OCI-LY3 (cell line): ENCODE data around the gene IQGAP1.

Source experiments
- CTCF ChIP-seq: fragments of 200-600, 300-600 bp; sonication (generic); IDR thresholded peaks from 2 replicates; pipeline ENCODE4 v1.5.1; 2014; ENCODE audit warnings: antibody characterized with exemption, low read length, low read depth
- EZH2phosphoT487 ChIP-seq: fragments of 200-600 bp; shearing (Covaris generic); IDR thresholded peaks from 2 replicates; pipeline ENCODE4 v1.6.1; 2018; ENCODE audit warnings: antibody characterized with exemption, mixed run types, low read depth

DNA sequence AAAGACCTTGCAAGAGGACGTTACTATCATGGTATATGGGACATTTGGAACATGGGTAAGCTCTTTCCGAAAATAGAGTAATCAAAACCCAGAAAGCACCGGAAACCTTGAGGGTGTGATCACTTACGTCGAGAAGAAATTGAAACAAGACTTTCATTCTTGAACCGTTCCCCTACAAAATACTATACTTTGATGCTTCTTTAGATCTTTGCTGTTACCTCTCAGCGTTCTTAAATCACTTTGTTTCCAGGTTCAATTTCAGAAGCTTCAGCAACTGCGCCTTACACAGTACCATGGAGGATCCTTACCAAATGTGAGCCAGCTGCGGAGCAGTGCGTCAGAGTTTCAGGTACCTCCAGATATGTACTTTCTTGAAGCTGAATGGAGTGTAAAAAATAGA, 151.7 kb downstream of the IQGAP1 start:
- TF ChIP-seq CTCF (no peak), EZH2phosphoT487 (no peak)
